Endothelial cell of umbilical vein (primary cell): Measurements from ENCODE around the gene SLC4A4.

Experiments used
- CTCF ChIP-seq, 2 donors: IDR thresholded peaks; 1 replicate in 1 of 2; 2 replicates in 1 of 2; pipeline ENCODE4 v1.5.1; 2011; ENCODE audit warnings: low read length in 2 of 2, mild to moderate bottlenecking in 2 of 2, moderate library complexity in 2 of 2, control low read depth in 1 of 2, inconsistent platforms in 1 of 2, low read depth in 1 of 2; ENCODE audit not compliant: insufficient read depth in 1 of 2; ENCODE audit errors: extremely low read depth in 1 of 2
- FOS ChIP-seq: IDR thresholded peaks from 2 replicates; pipeline ENCODE4 v1.6.1; 2011; ENCODE audit warnings: mild to moderate bottlenecking, low read length, moderate library complexity, borderline replicate concordance; ENCODE audit not compliant: insufficient read depth
- JUN ChIP-seq: IDR thresholded peaks from 2 replicates; pipeline ENCODE4 v1.6.1; 2011; ENCODE audit warnings: borderline replicate concordance, low read depth; ENCODE audit not compliant: insufficient read length, insufficient read depth
- POLR2AphosphoS5 ChIP-seq: IDR thresholded peaks from 2 replicates; pipeline ENCODE4 v1.6.1; 2012; ENCODE audit warnings: low read depth, mild to moderate bottlenecking, control low read depth, low read length, moderate library complexity; ENCODE audit not compliant: insufficient read depth

DNA sequence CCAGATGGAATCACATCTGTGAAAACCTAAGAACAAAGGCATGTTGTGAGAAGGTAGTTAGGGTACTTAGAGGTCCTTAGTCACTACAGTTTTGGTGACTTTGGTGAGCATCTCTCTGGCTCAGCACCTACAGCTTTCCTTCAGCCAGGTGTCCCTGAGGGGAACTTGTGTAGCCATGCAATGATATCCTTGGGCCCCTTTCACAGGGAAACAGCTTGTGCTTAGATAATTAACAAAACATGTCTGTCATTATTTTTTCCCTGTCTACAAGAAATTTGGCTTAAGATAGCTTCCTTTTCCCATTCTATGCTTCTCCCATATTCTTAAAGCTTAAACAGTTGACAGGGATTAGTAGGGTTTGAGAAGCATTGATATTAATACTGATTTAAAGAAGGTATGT lies 63.8 kb downstream of the SLC4A4 start:
- TF ChIP-seq CTCF (IDR thresholded peaks at IDR 0.05; ENCODE audit: extremely low read depth in 1 of 2, insufficient read depth in 1 of 2, low read depth in 1 of 2, low read length in 2 of 2) (no peak), JUN (no peak), POLR2AphosphoS5 (no peak), FOS (no peak)
